Liver (tissue), 9 donors: ENCODE measurements around the gene DSEL. TPM values are rescaled to one million over a fixed set of nuclear protein-coding genes. Genes with fewer than 3 reads are reported as not detected.

ENCODE experiments used
- DNase-seq: peaks from one replicate; pipeline ENCODE4 v3.0.0-alpha.2; 2017; ENCODE audit warnings: low spot score
- H3K27ac ChIP-seq, 2 donors: one replicate each; pipeline ENCODE4 v1.7.0; 2013; ENCODE audit warnings: inconsistent platforms in 2 of 2, low read length in 2 of 2, control low read depth in 1 of 2, low read depth in 1 of 2, mild to moderate bottlenecking in 1 of 2
- H3K27me3 ChIP-seq, 4 donors: one replicate each; pipeline versions ENCODE4 v1.6.1 to v1.7.0; 2013; ENCODE audit warnings: low read length in 3 of 4, inconsistent platforms in 1 of 4, mild to moderate bottlenecking in 1 of 4, moderate library complexity in 1 of 4; ENCODE audit not compliant: control insufficient read depth in 4 of 4, insufficient read depth in 4 of 4
- H3K36me3 ChIP-seq, 4 donors: one replicate each; pipeline versions ENCODE4 v1.6.1 to v1.7.0; 2013; ENCODE audit warnings: low read length in 3 of 4, mild to moderate bottlenecking in 3 of 4, low read depth in 1 of 4, moderate library complexity in 1 of 4; ENCODE audit not compliant: control insufficient read depth in 4 of 4, insufficient read depth in 3 of 4
- H3K4me1 ChIP-seq, 4 donors: one replicate each; pipeline versions ENCODE4 v1.6.1 to v1.7.0; 2013; ENCODE audit warnings: low read length in 3 of 4, mild to moderate bottlenecking in 3 of 4, moderate library complexity in 1 of 4; ENCODE audit not compliant: control insufficient read depth in 4 of 4, insufficient read depth in 4 of 4
- H3K4me3 ChIP-seq, 3 donors: one replicate each; pipeline versions ENCODE4 v1.6.1 to v1.7.0; 2013; ENCODE audit warnings: low read length in 3 of 3, control low read depth in 1 of 3, low read depth in 1 of 3, mild to moderate bottlenecking in 1 of 3
- H3K9ac ChIP-seq, 2 donors: one replicate each; pipeline ENCODE4 v1.7.0; 2013; ENCODE audit warnings: low read length in 2 of 2, mild to moderate bottlenecking in 2 of 2, moderate library complexity in 2 of 2, control low read depth in 1 of 2, low read depth in 1 of 2
- H3K9me3 ChIP-seq, 4 donors: one replicate each; pipeline versions ENCODE4 v1.6.1 to v1.7.0; 2013; ENCODE audit warnings: low read length in 3 of 4; ENCODE audit not compliant: control insufficient read depth in 4 of 4
- ATF3 ChIP-seq: IDR thresholded peaks from 2 replicates; pipeline ENCODE4 v1.6.1; 2016; ENCODE audit warnings: antibody characterized with exemption
- EGR1 ChIP-seq, 2 donors: IDR thresholded peaks; 2 replicates each; pipeline ENCODE4 v1.6.1; 2016 to 2018; ENCODE audit warnings: antibody characterized with exemption in 2 of 2, low read depth in 2 of 2
- FOXA1 ChIP-seq: IDR thresholded peaks from 2 replicates; pipeline ENCODE4 v1.6.1; 2016; ENCODE audit warnings: antibody characterized with exemption
- FOXA2 ChIP-seq: IDR thresholded peaks from 2 replicates; pipeline ENCODE4 v1.6.1; 2016; ENCODE audit warnings: antibody characterized with exemption
- GABPA ChIP-seq, 2 donors: IDR thresholded peaks in 1 of 2; conservative IDR thresholded peaks in 1 of 2; 2 replicates each; pipeline ENCODE4 v1.6.1; 2016; ENCODE audit warnings: antibody characterized with exemption in 2 of 2, mild to moderate bottlenecking in 1 of 2, moderate library complexity in 1 of 2
- HNF4A ChIP-seq, 2 donors: conservative IDR thresholded peaks; 2 replicates each; pipeline ENCODE4 v1.6.1; 2016; ENCODE audit warnings: antibody characterized with exemption in 2 of 2, mild to moderate bottlenecking in 2 of 2
- HNF4G ChIP-seq: IDR thresholded peaks from 2 replicates; pipeline ENCODE4 v1.6.1; 2016; ENCODE audit warnings: antibody characterized with exemption
- JUND ChIP-seq, 2 donors: IDR thresholded peaks; 2 replicates each; pipeline ENCODE4 v1.6.1; 2016; ENCODE audit warnings: antibody characterized with exemption in 2 of 2
- MAX ChIP-seq: IDR thresholded peaks from 2 replicates; pipeline ENCODE4 v1.6.1; 2016; ENCODE audit warnings: antibody characterized with exemption
- NR2F2 ChIP-seq: IDR thresholded peaks from 2 replicates; pipeline ENCODE4 v1.6.1; 2016; ENCODE audit warnings: antibody characterized with exemption
- RAD21 ChIP-seq, 2 donors: IDR thresholded peaks; 2 replicates each; pipeline ENCODE4 v1.6.1; 2016; ENCODE audit warnings: antibody characterized with exemption in 2 of 2, mild to moderate bottlenecking in 2 of 2
- REST ChIP-seq: IDR thresholded peaks from 2 replicates; pipeline ENCODE4 v1.6.1; 2016; ENCODE audit warnings: antibody characterized with exemption, mild to moderate bottlenecking
- RXRA ChIP-seq, 2 donors: IDR thresholded peaks; 2 replicates each; pipeline ENCODE4 v1.6.1; 2017 to 2018; ENCODE audit warnings: antibody characterized with exemption in 2 of 2, mild to moderate bottlenecking in 1 of 2
- SP1 ChIP-seq: IDR thresholded peaks from 2 replicates; pipeline ENCODE4 v1.6.1; 2018; ENCODE audit warnings: antibody characterized with exemption, mild to moderate bottlenecking
- TAF1 ChIP-seq: conservative IDR thresholded peaks from 2 replicates; pipeline ENCODE4 v1.6.1; 2016; ENCODE audit warnings: antibody characterized with exemption, mild to moderate bottlenecking
- YY1 ChIP-seq: IDR thresholded peaks from 2 replicates; pipeline ENCODE4 v1.6.1; 2016; ENCODE audit warnings: antibody characterized with exemption, mild to moderate bottlenecking
- ZBTB33 ChIP-seq: IDR thresholded peaks from 2 replicates; pipeline ENCODE4 v1.6.1; 2016; ENCODE audit warnings: antibody characterized with exemption
- WGBS: extraction: QIAGEN DNeasy Blood & Tissue Kit; methylation state at CpG from one replicate; pipeline ENCODE4 v1.1.7; 2013; 5-methylcytosine and 5-hydroxymethylcytosine counted together
- polyA plus RNA-seq, 2 donors: library from polyadenylated mRNA; stranded (reverse) in 1 of 2; unstranded in 1 of 2; fragments of 200-250 nt in 1 of 2; fragments of >200 nt in 1 of 2; fragmentation: Nextera tagmentation in 1 of 2; extraction: Ambion mirVana in 1 of 2; gene quantifications; one replicate each; pipeline versions ENCODE4 v1.2.1 to v1.2.3, GENCODE V29; 2013 to 2015
- total RNA-seq, 2 donors: library from RNA; depleted of rRNA; stranded (reverse); fragments of >200 nt; gene quantifications; one replicate each; pipeline ENCODE4 v1.2.3, GENCODE V29; 2014
- donor health status: healthy.
- donor health status: healthy.
- donor health status: healthy.
- donor health status: healthy.
- donor health status: healthy.

The DSEL gene
- total and polyA plus RNA-seq, 4 donors, result 1.7 to 4.9 (median 3.4) TPM

GRCh38 chr18:67545681-67546080 lies 29.2 kb upstream of the DSEL start:
- no peak for TF ChIP-seq RXRA (IDR thresholded peaks at IDR 0.05)
- Histone ChIP-seq H3K4me3 (no peak overlapping the region), H3K36me3 (no peaks in the 10 kb centered on the region), H3K27ac (no peak overlapping the region), H3K27me3 (no peaks in the 10 kb centered on the region), H3K9ac (no peak overlapping the region), H3K9me3 (no peaks in the 10 kb centered on the region), H3K4me1 (peaks cover 0 to 2% (median 0%) of the 10 kb centered on the region in 4 donors)
- DNase-seq, result no peak

GRCh38 chr18:67540559-67540958 lies 24.0 kb upstream of the DSEL start:
- Histone ChIP-seq H3K9me3 (no peaks in the 10 kb centered on the region), H3K9ac (no peak overlapping the region), H3K27me3 (no peaks in the 10 kb centered on the region), H3K36me3 (no peaks in the 10 kb centered on the region), H3K4me1 (no peaks in the 10 kb centered on the region), H3K4me3 (no peak overlapping the region), H3K27ac (no peak overlapping the region)
- TF ChIP-seq ZBTB33 (no peak), RAD21 (IDR thresholded peaks at IDR 0.05) (no peak), FOXA2 (no peak), HNF4G (no peak), SP1 (no peak), FOXA1 (no peak), TAF1 (no peak), REST (no peak), NR2F2 (no peak), EGR1 (IDR thresholded peaks at IDR 0.05; ENCODE audit: low read depth in 2 of 2) (no peak), HNF4A (conservative IDR thresholded peaks at IDR 0.05) (no peak), RXRA (IDR thresholded peaks at IDR 0.05) (no peak), YY1 (no peak), MAX (no peak), ATF3 (no peak)
- DNase-seq, result no peak
- 91% methylated on average over 5 of the region's 5 CpGs for WGBS

- TF ChIP-seq TAF1 (no peak), HNF4G (no peak), RAD21 (IDR thresholded peaks at IDR 0.05) (no peak), HNF4A (conservative IDR thresholded peaks at IDR 0.05) (no peak), ZBTB33 (no peak), RXRA (IDR thresholded peaks at IDR 0.05) (no peak), MAX (no peak), GABPA (IDR thresholded peaks at IDR 0.05 in 1 of 2, conservative IDR thresholded peaks at IDR 0.05 in 1 of 2) (no peak), JUND (IDR thresholded peaks at IDR 0.05) (no peak)
- WGBS, result 91% methylated on average over 2 of the region's 2 CpGs
- Histone ChIP-seq H3K4me1 (no peaks in the 10 kb centered on the region), H3K9me3 (no peaks in the 10 kb centered on the region), H3K27me3 (no peaks in the 10 kb centered on the region), H3K36me3 (no peaks in the 10 kb centered on the region), H3K27ac (no peak overlapping the region), H3K4me3 (no peak overlapping the region), H3K9ac (no peak overlapping the region)
- DNase-seq, result no peak
These were observed 15.4 kb upstream of the DSEL start for GRCh38 chr18:67531929-67532328.
